ENCODE measurements around the gene FER.
"Not testable (repeated sequence)": the region's sequence is repeated elsewhere in the genome, so short reads cannot be mapped to it uniquely, and the experiment has no call there.

The FER gene

GRCh38 chr5:108798513-108799265 lies 51.0 kb downstream of the FER start:
- peak; percentile 82 for DNase-seq

DNA sequence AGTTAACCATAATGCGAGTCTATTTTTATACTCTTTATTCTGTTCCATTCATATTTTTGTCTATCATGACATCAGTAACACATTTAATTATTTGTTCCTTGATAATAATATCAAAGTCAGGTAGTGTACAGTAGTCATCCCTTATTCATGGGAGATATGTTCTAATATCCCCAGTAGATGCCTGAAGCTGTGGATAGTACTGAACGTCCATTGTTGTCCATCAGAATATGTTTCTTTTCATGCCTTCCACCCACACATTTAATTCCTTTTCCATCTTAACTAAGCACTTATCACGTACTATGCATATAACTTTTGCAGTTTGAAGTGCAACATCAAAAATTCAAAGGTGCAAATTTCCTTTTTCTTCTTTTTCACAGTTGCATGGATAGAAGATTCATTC lies 53.6 kb downstream of the FER start:
- no peak for DNase-seq

DNA sequence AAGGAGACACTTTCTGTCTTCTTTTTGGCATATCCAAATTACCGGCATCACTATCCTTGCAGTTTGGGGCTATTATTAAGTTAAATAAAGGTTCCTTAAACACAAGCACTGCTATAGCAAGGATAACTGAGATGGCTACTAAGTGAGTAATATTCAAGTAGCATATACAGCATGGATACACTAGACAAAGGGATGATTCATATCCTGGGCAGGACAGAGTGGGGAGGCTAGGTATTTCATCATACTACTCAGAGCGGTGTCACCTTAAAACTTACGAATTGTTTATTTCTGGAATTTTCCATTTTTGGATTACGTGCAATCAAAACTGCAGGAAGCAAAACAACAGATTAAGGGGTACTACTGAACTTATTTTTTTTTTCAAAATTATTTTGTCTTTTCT lies 54.1 kb downstream of the FER start:
- peak; percentile 95 for DNase-seq

- DNase-seq: no peak
Measured at GRCh38 chr5:108810717-108811116, 63.0 kb downstream of the FER start.

DNA sequence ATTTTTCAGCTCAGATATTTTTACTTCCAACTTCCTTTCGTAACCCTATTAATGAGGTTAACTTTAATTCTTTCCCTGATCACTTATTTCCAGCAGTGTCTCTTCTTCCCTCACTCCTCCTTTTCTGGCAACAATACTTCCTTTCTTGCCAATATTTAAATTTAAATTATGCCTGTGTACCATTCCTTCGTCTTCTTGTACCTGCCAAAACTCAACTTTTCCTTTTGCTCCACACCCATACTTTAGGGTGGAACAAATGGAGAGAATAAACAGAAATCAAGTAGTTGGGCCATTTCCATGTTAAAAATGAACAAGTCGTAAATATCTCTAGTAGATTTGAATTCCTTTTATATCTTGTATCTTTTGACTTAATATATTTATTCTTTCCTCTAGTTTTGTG lies 66.0 kb downstream of the FER start:
- DNase-seq: no peak

DNA sequence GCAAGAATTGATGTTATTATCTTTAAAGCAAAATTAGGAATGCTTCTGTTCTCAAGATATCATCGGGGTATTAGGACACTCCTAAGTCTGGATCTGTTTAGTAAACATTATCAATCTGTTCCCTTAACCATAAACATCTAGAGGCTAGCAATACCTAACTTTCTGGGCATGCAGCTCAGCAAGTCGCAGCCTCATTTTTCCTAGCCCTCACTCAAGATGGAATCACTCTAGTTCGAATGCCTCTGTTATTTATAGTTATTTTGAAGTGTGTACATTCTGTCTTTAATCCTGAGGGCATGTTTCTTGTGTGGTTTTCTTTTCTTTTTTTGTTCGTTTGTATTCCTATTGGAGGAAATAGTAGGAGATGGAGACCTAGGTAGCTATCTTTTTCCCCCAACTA lies 66.9 kb downstream of the FER start:
- no peak for DNase-seq

GRCh38 chr5:108818613-108819272 lies 71.0 kb downstream of the FER start:
- peak; percentile 69 for DNase-seq

- no peak for DNase-seq
Measured at GRCh38 chr5:108820983-108821382, 73.3 kb downstream of the FER start.

DNA sequence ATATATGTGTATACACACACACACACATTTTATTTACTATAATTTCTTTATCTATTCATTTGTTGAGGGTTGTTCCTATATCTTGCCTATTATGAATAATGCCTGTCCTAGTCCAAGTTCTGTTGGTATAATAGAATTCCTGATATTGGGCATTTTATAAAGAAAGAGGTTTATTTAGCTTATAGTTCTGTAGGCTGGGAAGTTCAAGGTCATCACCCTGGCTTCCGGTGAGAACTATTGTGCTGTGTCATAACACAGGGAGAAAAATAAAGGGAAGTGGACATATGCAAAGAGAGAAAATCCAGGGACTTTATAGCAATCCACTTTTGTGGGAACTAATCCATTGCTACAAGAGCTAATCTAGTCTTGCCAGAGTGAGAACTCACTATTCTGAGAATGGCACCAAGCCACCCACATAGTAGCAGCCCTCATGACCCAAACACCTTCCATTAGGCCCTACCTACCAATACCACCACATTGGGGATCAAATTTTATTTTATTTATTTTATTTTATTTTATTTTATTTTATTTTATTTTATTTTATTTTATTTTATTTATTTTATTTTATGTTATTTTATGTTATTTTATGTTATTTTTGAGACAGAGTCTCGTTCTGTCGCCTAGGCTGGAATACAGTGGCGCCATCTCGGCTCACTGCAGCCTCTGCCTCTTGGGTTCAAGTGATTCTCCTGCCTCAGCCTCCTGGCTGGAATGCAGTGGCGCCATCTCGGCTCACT lies 74.7 kb downstream of the FER start:
- DNase-seq: no peak

DNA sequence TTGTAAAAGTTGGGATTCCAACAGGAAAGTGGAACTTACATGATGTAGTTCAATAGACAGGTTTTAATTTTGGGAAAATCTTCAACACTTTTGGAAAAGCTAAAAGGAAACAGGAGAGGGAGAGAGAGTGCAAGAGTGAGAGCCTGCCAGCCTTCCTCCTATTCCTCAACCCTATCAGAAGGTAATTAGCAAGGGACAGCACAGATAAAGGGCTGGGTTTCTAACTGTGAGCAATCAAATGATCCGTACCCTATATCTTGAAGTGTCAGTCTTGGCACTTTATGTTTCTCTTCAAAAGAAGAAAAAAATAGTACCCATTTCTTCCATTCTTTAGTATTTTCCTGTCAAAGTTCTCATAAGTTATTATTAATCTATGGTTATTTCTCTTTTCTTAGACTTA lies 79.4 kb downstream of the FER start:
- DNase-seq: no peak

DNA sequence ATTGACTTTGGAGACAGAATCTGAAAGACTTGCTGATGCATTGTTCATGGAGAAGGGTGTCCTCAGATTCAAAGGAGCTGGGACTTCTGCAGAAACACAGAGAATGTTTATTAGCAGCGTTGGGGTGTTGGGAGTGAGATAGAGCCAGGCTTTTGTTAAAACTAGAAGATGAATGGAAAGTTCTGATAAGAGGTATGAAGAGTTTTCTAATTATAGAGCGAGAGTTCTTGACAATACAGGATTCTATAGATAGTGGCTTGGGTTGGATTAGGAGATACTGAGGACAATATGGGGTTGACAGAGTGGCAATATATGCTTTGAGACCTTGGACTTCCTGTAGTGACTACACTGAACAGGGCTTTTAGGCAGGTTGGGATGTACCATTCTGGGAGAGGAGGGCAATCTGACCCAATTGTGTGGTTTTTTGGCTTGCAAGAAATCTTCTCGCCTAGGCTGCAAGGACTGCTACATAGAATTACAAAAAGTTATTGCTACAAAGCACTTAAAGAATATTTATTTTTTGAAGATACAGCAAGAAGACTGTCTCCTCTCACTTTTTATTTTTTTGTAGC lies 83.1 kb downstream of the FER start:
- no peak for DNase-seq

- no peak for DNase-seq
Measured at GRCh38 chr5:108836492-108836891, 88.8 kb downstream of the FER start.

- DNase-seq: not testable (repeated sequence)
Measured at GRCh38 chr5:108842260-108842941, 94.7 kb downstream of the FER start.

- not testable (repeated sequence) for DNase-seq
Measured at GRCh38 chr5:108851129-108851528, 103.4 kb downstream of the FER start.

DNA sequence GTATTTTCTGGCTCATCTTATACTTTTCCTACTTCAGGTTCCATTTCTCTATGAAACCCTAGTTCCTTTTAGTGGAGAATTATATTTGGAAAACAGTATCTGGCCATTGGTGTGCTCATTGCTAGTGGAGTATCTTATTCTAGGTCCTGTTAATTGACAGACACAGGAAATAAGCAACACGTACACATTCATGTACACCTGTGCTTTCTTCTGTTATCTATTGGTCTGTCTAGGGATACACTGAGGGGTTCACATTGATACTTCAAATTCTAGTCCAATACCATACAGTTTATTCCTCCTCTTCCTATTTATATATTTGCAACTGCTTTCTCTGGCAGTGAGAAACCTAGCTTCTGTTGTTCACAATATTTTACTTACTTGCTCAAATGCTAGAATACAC lies 110.2 kb downstream of the FER start:
- no peak for DNase-seq

DNA sequence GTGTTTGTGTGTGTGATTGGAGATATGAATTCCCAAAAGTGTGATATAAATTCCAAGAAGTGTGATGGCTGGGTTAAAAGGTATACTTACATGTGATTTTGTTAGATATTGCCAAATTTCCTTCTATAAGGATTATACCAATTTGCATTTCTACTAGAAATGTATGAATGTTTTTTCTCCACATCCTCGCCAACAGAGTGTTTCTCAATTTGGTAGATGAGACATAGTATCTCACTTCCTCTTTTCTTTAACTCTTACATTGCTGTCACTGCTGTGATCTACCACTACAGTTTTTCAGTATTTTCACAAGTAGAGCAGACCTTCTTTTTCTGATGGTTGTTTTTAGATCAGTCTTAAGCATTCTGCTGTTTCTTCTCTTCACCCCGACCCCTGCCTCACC lies 111.3 kb downstream of the FER start:
- DNase-seq: peak; percentile 15

DNA sequence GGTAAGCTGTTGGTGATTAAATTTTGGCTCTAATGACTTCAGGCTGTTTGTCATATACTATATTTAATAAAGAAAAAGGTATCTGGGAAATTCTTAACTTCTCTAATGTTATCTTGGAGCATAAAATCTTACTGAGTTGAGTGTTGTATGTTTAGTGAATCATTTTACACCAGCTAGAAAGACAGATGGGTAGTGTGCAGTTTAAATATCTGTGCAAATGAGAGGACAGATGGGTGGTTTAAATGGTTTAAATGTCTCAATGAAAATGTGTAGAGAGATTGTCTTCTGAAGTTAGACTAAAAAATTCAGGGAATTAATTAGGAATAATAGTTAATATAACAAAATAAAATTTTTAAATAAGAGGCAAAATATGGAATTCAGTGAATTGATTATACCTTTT lies 114.5 kb downstream of the FER start:
- no peak for DNase-seq

GRCh38 chr5:108866097-108866496 lies 118.4 kb downstream of the FER start:
- not testable (repeated sequence) for DNase-seq

DNA sequence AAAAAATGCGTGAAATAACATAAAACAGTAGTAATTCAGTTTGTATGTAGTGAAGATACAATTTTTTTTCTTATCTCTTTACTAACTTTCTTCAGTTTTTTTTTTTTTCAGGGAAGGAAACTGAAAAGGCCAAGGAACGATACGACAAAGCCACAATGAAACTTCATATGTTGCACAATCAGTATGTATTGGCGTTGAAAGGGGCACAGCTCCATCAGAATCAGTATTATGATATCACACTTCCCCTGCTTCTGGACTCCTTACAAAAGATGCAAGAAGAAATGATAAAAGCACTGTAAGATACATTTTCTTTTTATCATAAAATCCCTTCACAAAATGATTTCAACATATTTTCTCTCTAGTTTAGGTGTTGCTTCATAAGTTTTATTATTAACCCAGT lies 120.0 kb downstream of the FER start:
- no peak for DNase-seq

DNA sequence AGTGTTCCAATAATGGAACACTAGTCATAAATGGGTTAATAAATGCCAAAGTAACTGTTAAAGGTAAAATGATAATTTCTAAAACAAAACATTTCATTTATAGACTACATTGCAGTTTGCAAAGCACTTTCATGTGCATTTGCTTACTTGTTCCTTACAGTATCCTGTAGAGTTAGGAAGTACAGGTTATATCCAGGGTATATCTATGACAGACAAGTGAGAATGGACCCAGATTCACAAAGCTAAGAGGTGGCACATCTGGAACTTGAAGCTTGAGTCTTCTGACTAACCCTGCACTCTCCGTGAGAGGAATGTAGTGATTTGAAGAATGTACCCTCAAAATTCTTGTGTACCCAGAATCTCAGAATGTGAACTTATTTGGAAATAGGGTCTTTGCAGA lies 121.4 kb downstream of the FER start:
- peak; percentile 6 for DNase-seq

DNA sequence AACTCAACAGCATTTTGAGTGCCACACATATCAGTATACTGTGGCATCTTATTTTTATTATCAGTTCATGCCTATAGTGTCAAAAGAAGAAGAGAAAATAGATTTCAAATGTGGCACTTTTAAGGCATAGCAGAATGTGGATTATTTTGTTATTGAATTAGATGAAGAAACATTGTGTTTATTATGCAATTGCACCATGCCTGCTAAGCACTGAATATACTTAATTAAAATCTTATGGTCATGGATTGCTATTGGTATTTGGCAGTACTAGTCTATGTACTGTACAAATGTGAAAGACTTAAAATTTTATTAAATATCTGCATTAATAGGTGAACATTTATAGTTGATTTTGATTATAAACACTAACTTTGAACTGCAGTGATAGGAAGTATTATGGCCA lies 128.8 kb downstream of the FER start:
- no peak for DNase-seq

DNA sequence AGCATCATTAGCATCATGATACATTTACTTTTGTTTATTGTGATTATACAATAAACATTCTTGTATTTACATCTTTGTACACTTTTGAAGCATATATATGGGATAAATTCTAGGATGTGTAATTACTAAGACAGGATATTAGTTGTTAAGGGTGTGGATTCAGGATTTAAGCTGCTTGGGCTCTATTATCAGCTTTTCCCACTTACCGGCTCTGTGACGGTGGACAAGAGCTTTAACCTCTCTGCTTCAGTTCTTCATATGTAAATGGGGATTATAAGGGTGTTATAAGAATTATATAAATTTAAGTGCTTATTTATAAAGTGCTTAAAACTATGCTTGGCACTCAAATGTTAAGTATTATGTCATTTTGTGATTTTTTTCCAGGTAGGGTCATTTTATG lies 131.1 kb downstream of the FER start:
- no peak for DNase-seq

- no peak for DNase-seq
Measured at GRCh38 chr5:108881133-108881532, 133.4 kb downstream of the FER start.
